Peyer's patch (tissue), 4 donors: ENCODE measurements around the gene RNF150.

Source experiments
- CTCF ChIP-seq, 6 experiments: fragments of 450-650 bp in 4 of 6; fragments of 200-600 bp in 2 of 6; sonication (generic) in 1 of 6; IDR thresholded peaks; one replicate each; pipeline ENCODE4 v1.5.1; 2017 to 2019; ENCODE audit warnings: antibody characterized with exemption in 6 of 6, mild to moderate bottlenecking in 3 of 6, moderate library complexity in 1 of 6
- POLR2A ChIP-seq, 2 donors: fragments of 450-650 bp; IDR thresholded peaks; one replicate each; pipeline ENCODE4 v1.5.1; 2017; ENCODE audit warnings: antibody characterized with exemption in 2 of 2, mild to moderate bottlenecking in 2 of 2, moderate library complexity in 2 of 2

GRCh38 chr4:140903522-140904475 lies 229.5 kb downstream of the RNF150 start:
- TF ChIP-seq CTCF (IDR thresholded peaks at IDR 0.05) (no peak), POLR2A (IDR thresholded peaks at IDR 0.05) (no peak)
